ENCODE data around the gene CCDC57. TPM values are rescaled to one million over a fixed set of nuclear protein-coding genes. Genes with fewer than 3 reads are reported as not detected.

CCDC57 gene
- polyA plus RNA-seq, 1 donor (not counting 4 experiments of a cell fraction or from before 2014, with no cell fraction given), result 19.2 TPM

DNA sequence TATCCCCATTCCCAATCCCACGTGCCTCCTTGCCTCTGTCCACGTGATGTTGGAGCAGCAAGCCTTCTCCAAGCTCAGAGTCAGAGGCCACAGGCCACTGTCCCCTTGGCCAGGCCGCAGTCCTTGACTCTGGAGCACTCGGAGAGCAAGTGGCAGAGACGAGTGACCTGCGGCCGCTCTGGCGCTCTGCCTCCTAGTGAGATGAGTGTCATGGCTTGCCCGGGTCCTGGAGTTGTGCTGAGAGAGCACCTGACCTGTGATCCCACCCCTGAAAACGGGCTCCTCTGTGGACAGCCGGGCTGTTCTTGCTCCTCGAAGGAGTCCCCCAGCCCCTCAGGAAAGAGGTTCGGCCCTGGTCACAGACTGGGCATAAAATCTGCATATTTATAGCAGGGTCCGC lies 104.6 kb downstream of the CCDC57 start:
- dilution Hi-C loops (cut with MboI; ENCODE audit: extremely low pct_ligation_motif_present, low sequenced_read_pairs), result no loop called here
- H3K27ac ChIP-seq (ENCODE audit: control insufficient read depth, insufficient read depth, low read length), result no peak overlapping the region
- H3K4me3 ChIP-seq (ENCODE audit: control insufficient read depth in 2 of 3, extremely low read depth in 1 of 3, insufficient read depth in 2 of 3, low read depth in 1 of 3, low read length in 3 of 3), result no peak overlapping the region
- peaks cover 29% of the 10 kb centered on the region for H3K4me1 ChIP-seq (ENCODE audit: control insufficient read depth, extremely low read depth, insufficient read depth, low read length)
- peaks cover 3 to 6% of the 10 kb centered on the region in 2 experiments for H3K36me3 ChIP-seq (ENCODE audit: control insufficient read depth in 2 of 2, extremely low read depth in 1 of 2, insufficient read depth in 2 of 2, low read length in 2 of 2)
- no peak for DNase-seq (ENCODE audit: low read depth, low spot score)
- H3K27me3 ChIP-seq (ENCODE audit: control insufficient read depth, extremely low read depth, insufficient read depth, low read length), result no peaks in the 10 kb centered on the region
- no peak for FAIRE-seq
- no peak overlapping the region for H2AFZ ChIP-seq (ENCODE audit: control insufficient read depth, low read length)
- H3K79me2 ChIP-seq (ENCODE audit: control insufficient read depth, insufficient read depth, low read length), result no peaks in the 10 kb centered on the region
- H3K9ac ChIP-seq (ENCODE audit: control insufficient read depth, extremely low read depth, insufficient read depth, low read length), result no peak overlapping the region
- no peak overlapping the region for H3K4me2 ChIP-seq (ENCODE audit: control insufficient read depth, extremely low read depth, insufficient read depth, low read depth, low read length)
- H3K9me1 ChIP-seq (ENCODE audit: control insufficient read depth, extremely low read depth, insufficient read depth, low read length), result peaks cover 2% of the 10 kb centered on the region
- H3K9me3 ChIP-seq (ENCODE audit: control insufficient read depth, low read depth, low read length), result no peaks in the 10 kb centered on the region
- TF ChIP-seq, protein P1, sequence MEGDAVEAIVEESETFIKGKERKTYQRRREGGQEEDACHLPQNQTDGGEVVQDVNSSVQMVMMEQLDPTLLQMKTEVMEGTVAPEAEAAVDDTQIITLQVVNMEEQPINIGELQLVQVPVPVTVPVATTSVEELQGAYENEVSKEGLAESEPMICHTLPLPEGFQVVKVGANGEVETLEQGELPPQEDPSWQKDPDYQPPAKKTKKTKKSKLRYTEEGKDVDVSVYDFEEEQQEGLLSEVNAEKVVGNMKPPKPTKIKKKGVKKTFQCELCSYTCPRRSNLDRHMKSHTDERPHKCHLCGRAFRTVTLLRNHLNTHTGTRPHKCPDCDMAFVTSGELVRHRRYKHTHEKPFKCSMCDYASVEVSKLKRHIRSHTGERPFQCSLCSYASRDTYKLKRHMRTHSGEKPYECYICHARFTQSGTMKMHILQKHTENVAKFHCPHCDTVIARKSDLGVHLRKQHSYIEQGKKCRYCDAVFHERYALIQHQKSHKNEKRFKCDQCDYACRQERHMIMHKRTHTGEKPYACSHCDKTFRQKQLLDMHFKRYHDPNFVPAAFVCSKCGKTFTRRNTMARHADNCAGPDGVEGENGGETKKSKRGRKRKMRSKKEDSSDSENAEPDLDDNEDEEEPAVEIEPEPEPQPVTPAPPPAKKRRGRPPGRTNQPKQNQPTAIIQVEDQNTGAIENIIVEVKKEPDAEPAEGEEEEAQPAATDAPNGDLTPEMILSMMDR (optimal IDR thresholded peaks at IDR 0.05 in 1 of 3, IDR thresholded peaks at IDR 0.05 in 1 of 3, conservative IDR thresholded peaks at IDR 0.05 in 1 of 3; ENCODE audit: extremely low read depth in 1 of 3, insufficient read depth in 2 of 3, low read length in 3 of 3), result no peak
- TF ChIP-seq EZH2 (IDR thresholded peaks at IDR 0.05; ENCODE audit: low read length), result no peak
- H4K20me1 ChIP-seq (ENCODE audit: control insufficient read depth, extremely low read depth, insufficient read depth, low read length), result no peaks in the 10 kb centered on the region

DNA sequence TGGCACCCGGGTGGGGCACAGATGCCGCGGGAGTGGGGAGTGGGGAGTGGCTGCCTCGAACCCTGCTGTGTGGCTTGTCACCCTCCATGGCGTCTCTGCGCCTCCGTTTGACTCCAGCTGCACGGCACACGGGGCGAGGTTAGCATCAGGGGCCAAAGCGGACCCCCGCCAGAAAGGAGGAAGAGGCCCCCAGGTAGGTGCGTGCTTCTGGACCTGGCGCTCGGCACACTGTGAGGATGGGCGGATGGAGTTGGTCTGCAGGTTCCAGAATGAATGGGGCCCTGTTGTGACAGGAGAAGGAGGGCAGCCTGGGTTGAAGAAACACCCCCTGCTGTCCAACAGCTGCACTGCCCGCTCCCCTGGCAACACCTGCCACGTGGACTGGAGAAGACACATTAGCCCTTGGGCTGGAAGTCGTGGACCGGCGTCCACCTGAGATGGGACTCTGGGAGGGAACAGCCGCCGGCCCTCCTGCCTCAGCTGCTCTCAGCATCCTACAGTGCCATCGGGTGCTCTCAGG lies 105.2 kb downstream of the CCDC57 start:
- FAIRE-seq (no peak), DNase-seq (ENCODE audit: low read depth, low spot score) (no peak)
- Histone ChIP-seq H3K9me3 (ENCODE audit: control insufficient read depth, low read depth, low read length) (no peaks in the 10 kb centered on the region), H3K27ac (ENCODE audit: control insufficient read depth, insufficient read depth, low read length) (no peak overlapping the region), H4K20me1 (ENCODE audit: control insufficient read depth, extremely low read depth, insufficient read depth, low read length) (no peaks in the 10 kb centered on the region), H2AFZ (ENCODE audit: control insufficient read depth, low read length) (no peak overlapping the region), H3K9me1 (ENCODE audit: control insufficient read depth, extremely low read depth, insufficient read depth, low read length) (peaks cover 2% of the 10 kb centered on the region), H3K4me3 (ENCODE audit: control insufficient read depth in 2 of 3, extremely low read depth in 1 of 3, insufficient read depth in 2 of 3, low read depth in 1 of 3, low read length in 3 of 3) (no peak overlapping the region), H3K27me3 (ENCODE audit: control insufficient read depth, extremely low read depth, insufficient read depth, low read length) (no peaks in the 10 kb centered on the region), H3K9ac (ENCODE audit: control insufficient read depth, extremely low read depth, insufficient read depth, low read length) (no peak overlapping the region), H3K4me1 (ENCODE audit: control insufficient read depth, extremely low read depth, insufficient read depth, low read length) (peaks cover 29% of the 10 kb centered on the region), H3K36me3 (ENCODE audit: control insufficient read depth in 2 of 2, extremely low read depth in 1 of 2, insufficient read depth in 2 of 2, low read length in 2 of 2) (peaks cover 2 to 6% of the 10 kb centered on the region in 2 experiments), H3K79me2 (ENCODE audit: control insufficient read depth, insufficient read depth, low read length) (no peaks in the 10 kb centered on the region), H3K4me2 (ENCODE audit: control insufficient read depth, extremely low read depth, insufficient read depth, low read depth, low read length) (no peak overlapping the region)
- TF ChIP-seq, protein P1 (optimal IDR thresholded peaks at IDR 0.05 in 1 of 3, IDR thresholded peaks at IDR 0.05 in 1 of 3, conservative IDR thresholded peaks at IDR 0.05 in 1 of 3; ENCODE audit: extremely low read depth in 1 of 3, insufficient read depth in 2 of 3, low read length in 3 of 3), result peak in 2 of 3 experiments; percentile 25 to 48
- TF ChIP-seq EZH2 (IDR thresholded peaks at IDR 0.05; ENCODE audit: low read length), result no peak
- dilution Hi-C loops (cut with MboI; ENCODE audit: extremely low pct_ligation_motif_present, low sequenced_read_pairs), result no loop called here

Data from keratinocyte (primary cell).